GM19043 (cell line): ENCODE data around the gene SYTL2.

Source experiments
- ATAC-seq: cut with Tn5 transposase; IDR thresholded peaks from one replicate; pipeline ENCODE4 v1.9.1; 2021; ENCODE audit warnings: low read depth; ENCODE audit not compliant: unreplicated experiment

The SYTL2 gene

DNA sequence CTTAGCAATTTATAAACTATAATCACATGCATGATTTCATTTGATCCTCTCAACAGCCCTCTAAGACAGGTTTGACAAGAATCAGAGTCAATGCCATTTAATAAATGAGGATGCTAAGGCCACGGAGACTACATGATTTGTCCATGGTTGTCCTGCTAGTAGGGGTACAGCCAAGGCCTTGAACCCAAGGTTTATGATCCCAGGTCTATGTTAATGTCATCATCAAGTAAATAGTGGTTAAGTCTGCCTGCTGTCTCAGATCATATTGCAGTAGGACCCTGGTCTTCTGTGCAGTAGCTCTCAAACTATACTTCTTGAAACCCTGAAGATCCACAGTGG, 17.7 kb upstream of the SYTL2 start:
- ATAC-seq, result no peak

GRCh38 chr11:85827748-85828639, 17.1 kb upstream of the SYTL2 start:
- no peak for ATAC-seq

DNA sequence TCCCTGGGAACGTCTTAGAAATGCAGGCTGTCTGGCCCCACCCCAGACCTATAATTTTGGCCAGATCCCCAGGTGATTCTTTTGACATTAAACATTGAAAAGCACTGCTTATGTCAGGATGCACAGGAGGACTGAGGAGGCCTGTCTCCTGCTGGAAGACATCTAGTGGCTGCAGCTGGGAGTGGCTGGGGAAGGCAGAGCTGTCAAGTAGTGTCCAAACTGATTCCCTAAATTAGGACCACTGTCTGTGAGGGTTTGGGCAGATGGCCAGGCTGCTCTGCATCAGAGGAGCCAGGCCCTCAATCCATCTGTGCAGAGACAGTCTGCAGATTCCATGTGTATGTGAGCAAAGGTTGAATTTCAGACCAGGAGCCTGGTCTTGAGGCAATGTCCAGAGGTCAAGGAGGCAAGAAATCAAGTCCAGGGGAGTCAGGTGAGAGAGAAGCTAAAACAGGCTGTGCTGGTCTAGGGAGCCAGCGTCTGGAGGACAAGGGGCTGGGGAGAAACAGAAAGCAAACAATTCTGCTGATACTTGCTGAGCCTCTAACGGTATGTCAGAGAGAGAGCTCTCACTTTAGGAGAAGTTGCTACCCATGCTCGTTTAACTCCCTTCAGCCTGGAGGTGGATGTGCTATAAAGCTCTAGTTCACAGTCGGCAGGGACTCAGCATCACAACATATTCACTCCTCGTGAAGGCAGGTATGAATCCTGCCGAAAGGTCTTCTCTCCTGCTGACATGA, 15.3 kb upstream of the SYTL2 start:
- no peak for ATAC-seq

DNA sequence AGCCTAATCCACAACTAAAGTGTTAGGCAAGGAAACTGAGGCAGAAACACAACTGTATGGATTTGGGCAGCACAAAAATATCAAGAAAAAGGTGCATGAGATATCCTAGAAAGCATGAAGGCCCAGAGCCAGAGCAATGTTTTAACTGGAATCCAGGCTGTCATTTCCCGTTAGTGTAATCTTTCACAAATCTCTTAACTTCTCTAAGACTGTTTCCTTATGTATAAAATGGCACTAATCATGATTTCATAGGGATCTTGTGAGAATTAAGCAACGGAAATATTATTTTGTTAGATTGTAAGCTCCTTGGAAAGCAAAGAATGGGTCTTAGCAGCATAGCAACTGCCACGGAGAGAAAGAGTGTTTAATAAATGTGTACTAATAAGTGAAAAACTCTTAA, 14.7 kb upstream of the SYTL2 start:
- no peak for ATAC-seq

- no peak for ATAC-seq
Measured at GRCh38 chr11:85823816-85824215, 12.9 kb upstream of the SYTL2 start.

- no peak for ATAC-seq
Measured at GRCh38 chr11:85822814-85823213, 11.9 kb upstream of the SYTL2 start.

DNA sequence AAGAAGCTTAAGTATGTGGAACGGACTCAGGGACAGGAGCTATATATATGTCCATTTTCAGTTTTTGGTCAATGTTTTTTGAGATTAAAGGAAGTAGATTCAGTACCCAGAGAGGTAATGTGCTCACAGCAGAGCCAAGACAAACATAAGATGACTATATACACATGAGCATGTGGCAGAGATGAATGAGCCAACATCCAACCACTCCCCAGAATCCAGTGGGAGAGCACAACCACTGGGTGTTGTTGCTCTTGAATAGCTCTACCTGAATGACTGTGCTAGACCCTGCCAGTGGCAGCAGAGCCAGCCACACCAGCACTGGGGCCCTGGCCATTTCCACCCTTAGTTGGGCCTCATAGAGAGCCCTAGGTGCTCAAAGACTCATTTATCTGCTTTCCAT, 10.7 kb upstream of the SYTL2 start:
- ATAC-seq, result no peak

DNA sequence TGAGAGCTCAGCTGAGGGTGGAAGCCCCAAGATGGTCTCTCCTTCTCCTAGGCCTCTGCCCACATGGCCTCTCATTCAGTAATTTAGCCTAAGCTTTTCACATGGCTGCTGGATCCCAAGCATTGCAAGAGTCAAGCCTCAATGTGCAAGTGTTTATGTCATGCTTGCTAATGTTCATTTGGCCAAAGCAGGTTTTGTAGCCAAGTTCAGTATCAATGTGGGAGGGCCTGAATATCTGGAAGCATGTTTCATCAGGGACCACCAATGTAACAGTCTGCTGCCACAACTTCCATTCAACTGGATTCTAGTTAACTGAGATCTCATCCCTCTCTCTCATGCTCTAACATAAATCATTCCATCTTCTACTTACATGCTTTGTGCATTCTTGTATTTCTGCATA, 8.5 kb upstream of the SYTL2 start:
- no peak for ATAC-seq

DNA sequence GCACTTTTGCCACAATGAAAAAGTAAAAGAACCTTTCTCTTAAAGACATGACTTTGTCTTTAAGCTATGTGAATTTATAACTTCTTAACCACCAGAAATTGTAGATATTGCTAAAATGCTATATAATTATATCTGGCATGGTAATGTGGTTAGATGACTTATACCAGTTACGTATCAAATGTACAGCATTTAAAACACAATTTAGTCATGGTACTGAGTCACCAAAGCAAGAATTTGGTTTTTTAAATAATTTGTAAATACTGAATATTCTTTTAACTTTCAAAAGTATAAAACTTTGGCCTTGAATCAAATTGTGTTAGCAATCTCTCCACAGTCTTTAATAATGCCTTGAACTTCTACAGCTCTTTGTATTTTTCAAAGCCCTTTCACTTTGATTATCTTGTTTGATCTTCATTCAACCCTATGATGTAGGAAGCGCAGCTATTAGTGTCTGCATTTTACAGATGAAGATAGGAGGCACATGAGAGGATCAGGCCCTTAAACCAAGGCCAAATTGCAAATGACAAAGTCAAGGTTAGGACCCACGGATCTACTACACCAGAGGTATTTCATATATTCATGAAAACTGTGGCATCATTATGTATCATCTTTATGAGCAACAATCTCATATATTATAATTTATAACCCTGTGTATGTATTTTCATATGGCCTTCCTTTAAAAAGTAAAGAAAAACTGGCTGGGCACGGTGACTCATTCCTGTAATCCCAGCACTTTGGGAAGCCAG, 4.4 kb upstream of the SYTL2 start:
- no peak for ATAC-seq

DNA sequence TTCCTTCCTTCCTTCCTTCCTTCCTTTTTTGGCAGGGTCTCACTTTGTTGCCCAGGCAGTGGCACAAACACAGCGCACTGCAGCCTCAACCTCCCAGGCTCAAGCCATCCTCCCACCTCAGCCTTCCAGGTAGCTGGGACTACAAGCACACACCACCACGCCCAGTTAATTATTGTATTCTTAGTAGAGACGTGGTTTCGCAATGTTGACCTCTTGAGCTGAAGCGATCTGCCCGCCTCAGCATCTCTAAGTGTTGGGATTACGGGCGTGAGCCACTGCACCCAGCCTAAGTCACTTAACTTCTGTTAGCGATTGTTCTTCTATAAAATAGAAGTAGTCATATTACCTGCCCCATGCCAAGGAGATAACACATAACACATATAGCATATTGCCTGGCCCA, 2.8 kb upstream of the SYTL2 start:
- ATAC-seq, result no peak

- ATAC-seq, result no peak
Measured at GRCh38 chr11:85811624-85812023, 683 bp upstream of the SYTL2 start.

DNA sequence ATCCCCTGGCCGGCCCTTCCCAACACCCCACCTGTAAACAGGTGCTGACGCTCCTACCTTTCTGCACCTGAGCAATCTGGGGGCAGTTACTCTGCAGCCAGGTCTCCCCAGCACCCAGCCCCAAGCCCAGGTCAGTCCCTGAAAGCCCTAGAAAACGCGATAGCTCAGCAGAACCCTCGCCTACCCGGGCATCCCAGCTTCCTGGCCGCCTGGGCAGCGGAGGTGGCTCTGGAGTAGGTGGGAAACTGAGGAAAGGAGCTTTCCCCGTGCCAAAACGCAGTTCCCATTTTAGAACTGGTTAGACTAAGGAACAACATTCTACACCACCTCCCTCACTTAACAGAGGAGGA, 445 bp downstream of the SYTL2 start:
- ATAC-seq, result no peak

DNA sequence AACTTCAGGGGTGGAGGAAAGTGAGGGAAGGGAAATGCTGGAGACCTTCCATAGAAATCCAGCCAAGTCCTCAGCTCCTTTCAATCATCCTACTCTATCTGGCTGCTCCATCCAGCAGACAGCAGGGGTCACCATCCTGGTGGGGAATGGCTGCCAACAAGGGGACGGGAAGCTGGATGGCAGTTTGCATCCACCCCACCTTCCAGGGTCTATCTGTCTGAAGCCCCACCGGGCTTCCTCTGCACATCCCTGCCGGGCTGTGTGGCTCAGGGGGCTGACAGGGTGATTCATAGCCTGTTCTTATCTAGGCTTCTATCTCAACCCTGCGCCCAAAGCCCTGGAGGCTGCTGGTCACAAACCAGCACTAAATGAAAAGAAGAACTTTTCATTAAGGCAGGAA, 1.1 kb downstream of the SYTL2 start:
- no peak for ATAC-seq

GRCh38 chr11:85809191-85809590, 1.8 kb downstream of the SYTL2 start:
- peak; percentile 48 for ATAC-seq

DNA sequence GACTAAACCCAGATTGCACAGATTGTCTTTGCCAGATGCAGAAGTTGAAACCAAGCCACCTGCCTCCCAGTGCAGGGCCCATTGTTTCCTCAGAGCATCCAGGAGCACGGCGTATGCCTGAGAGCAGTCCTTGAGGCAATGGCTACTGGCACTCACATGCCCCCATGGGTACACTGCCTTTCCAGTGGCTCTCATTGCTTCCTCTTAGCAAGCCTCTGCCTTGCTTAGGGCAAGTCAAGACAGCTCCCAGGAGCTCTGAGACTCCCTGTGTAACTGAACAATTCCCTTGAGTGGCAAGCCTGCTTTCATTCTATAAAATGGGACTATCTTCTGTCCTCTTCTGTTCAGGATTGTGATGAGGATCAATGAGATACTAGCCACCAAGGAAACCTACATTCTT, 4.1 kb downstream of the SYTL2 start:
- no peak for ATAC-seq

DNA sequence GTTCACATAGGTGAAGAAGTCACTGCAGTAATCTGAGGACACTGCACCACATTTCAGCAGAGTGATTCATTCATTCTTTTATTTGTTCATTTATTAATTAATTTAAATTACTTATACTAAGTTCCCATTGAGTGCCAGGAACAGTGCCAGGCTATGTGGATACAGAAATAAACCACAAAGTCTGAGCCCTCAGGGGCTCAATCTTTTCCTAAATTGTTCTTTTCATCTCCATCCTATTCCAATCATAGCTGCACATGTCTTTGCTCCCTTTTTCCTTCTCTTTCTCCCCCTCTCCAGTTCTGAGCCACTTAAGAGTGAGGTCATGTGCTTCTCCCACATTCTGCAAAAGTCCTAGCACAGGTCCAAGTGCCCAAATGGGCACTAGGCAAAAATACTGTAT, 4.9 kb downstream of the SYTL2 start:
- no peak for ATAC-seq

- no peak for ATAC-seq
Measured at GRCh38 chr11:85805387-85805786, 5.6 kb downstream of the SYTL2 start.

DNA sequence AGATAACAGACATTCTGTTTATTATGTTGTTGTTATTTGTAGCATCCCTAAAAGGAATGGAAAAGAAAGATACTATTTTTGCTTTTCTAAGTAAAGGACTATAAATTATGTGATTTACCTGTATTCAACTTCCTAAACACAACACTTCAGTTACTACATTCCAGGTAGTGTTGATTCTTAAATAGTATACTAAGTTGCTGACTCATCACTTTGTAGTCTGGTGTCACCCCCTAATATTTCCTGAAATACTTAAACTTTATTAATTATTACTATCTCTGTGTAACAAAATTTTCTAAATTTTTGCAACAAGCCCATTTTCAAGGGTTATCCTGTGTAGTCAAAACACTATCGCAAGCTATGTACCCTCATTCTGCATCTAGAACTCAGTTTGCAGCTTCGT, 7.0 kb downstream of the SYTL2 start:
- no peak for ATAC-seq

DNA sequence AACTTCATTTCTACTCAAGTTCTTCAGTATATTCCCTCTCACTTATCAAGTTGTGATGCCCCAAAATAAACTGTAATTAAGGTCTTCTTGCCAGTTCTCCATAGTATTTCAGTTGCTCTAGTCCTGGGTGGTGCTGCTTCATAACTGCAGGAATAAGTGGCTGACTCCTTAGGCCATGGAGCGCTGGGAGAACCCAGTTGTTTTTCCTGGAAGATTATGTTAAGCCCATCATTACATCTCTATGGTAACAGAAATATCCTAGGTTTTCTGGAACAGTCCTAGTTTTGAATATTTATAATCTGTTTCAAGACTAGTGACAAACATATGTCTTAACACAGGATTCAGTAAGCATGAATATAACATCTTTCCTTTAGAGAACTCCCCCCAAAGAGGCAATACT, 7.6 kb downstream of the SYTL2 start:
- no peak for ATAC-seq

DNA sequence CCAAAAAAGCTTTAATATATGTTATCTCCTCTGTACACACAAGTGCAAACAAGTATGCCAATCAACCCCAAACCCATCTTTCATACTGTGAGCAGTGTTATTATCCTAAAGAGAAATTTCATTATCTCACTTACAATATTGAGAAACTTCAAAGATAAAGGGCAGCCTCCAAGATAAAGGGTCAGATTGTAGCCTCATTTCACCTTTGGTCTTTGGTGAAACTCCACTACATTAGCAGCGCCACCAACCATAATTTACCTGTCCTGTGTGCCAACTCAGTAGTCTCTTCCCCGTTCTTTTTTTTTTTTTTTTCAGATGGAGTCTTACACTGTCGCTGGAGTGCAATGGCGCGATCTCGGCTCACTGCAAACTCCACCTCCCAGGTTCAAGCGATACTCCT, 9.4 kb downstream of the SYTL2 start:
- no peak for ATAC-seq

- ATAC-seq, result no peak
Measured at GRCh38 chr11:85800595-85801342, 10.2 kb downstream of the SYTL2 start.
